MM.1S (cell line): ENCODE results near the gene PTPN1.

Source experiments
- EZH2phosphoT487 ChIP-seq: fragments of 300-600 bp; sonication (generic); IDR thresholded peaks from 2 replicates; pipeline ENCODE4 v1.6.1; 2018; ENCODE audit warnings: antibody characterized with exemption, low read length
- TF ChIP-seq, protein P1 (sequence below): fragments of 300-600 bp; sonication (generic); IDR thresholded peaks from 2 replicates; pipeline ENCODE4 v1.5.1; 2016; ENCODE audit warnings: antibody characterized with exemption, low read length, mixed read lengths

- TF ChIP-seq EZH2phosphoT487, result no peak
- TF ChIP-seq, protein P1, sequence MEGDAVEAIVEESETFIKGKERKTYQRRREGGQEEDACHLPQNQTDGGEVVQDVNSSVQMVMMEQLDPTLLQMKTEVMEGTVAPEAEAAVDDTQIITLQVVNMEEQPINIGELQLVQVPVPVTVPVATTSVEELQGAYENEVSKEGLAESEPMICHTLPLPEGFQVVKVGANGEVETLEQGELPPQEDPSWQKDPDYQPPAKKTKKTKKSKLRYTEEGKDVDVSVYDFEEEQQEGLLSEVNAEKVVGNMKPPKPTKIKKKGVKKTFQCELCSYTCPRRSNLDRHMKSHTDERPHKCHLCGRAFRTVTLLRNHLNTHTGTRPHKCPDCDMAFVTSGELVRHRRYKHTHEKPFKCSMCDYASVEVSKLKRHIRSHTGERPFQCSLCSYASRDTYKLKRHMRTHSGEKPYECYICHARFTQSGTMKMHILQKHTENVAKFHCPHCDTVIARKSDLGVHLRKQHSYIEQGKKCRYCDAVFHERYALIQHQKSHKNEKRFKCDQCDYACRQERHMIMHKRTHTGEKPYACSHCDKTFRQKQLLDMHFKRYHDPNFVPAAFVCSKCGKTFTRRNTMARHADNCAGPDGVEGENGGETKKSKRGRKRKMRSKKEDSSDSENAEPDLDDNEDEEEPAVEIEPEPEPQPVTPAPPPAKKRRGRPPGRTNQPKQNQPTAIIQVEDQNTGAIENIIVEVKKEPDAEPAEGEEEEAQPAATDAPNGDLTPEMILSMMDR, result peak; percentile 86
Measured at GRCh38 chr20:50460608-50461267, 49.4 kb upstream of the PTPN1 start.
